T-helper 2 cell treated with Interferon-gamma antibody and Interleukin-4, amounts not matched to agents 5 μg/mL and 100 μg/mL, for 36 hours (primary cell): Measurements from ENCODE around the gene SVBP.

ENCODE experiments used
- DNase-seq: peaks from one replicate; pipeline ENCODE4 v3.0.0; 2021; ENCODE audit warnings: low spot score
- H3K27ac Mint-ChIP-seq: one replicate; pipeline ENCODE4 v1.8.0; 2021; ENCODE audit warnings: mild to moderate bottlenecking, mixed read lengths
- H3K27me3 Mint-ChIP-seq: one replicate; pipeline ENCODE4 v1.8.0; 2021; ENCODE audit warnings: low read depth, mixed read lengths
- H3K36me3 Mint-ChIP-seq: one replicate; pipeline ENCODE4 v1.8.0; 2021; ENCODE audit warnings: low read depth, mixed read lengths
- H3K4me1 Mint-ChIP-seq: one replicate; pipeline ENCODE4 v1.8.0; 2021; ENCODE audit warnings: low read depth, mixed read lengths
- H3K4me3 Mint-ChIP-seq: one replicate; pipeline ENCODE4 v1.8.0; 2022; ENCODE audit warnings: mild to moderate bottlenecking, moderate library complexity, mixed read lengths
- H3K9me3 Mint-ChIP-seq: one replicate; pipeline ENCODE4 v1.8.0; 2021; ENCODE audit warnings: mixed read lengths

SVBP gene

DNA sequence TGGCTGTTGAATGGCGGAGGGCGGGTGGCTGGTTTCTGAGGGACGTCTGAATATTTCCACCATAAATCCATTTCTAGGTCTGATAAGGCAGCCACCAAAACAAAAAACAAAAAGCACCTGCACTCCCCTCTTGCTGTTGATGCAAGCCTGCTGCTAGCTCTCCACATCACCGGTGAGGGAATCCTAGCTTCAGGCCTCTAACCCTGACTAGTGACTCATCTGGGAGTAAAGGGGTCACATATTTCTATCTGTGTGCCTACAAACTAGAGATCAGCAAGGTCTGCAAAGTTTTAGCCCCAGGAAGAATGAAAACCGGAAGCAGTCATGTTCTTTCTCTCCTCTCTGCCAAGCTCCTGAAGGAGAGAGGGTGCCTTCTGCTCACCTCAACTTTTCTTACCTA is 10.6 kb downstream of the SVBP start:
- no peak overlapping the region for H3K4me3 Mint-ChIP-seq
- peaks cover 5% of the 10 kb centered on the region for H3K27me3 Mint-ChIP-seq
- no peaks in the 10 kb centered on the region for H3K4me1 Mint-ChIP-seq
- no peaks in the 10 kb centered on the region for H3K9me3 Mint-ChIP-seq
- peaks cover 6% of the 10 kb centered on the region for H3K36me3 Mint-ChIP-seq
- H3K27ac Mint-ChIP-seq: no peak overlapping the region
- DNase-seq: no peak

DNA sequence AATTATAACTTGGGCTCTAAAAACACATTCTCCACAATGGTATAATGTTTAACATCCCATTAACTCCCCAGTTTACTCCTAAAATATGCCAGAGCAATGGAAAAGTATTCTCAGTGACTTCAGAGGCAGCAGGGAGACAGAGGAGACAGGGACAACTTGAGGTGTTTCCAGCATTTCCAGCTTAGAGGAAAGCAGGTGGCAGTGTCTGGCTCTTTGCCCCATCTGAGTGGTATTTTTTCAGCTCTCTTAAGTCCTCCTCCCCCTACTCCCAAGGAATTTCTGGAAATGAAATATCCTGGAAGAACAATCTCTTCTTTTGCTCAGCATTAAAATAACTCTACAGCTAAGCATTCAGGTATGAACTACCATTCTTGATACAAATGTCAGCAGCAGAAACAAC is 11.0 kb downstream of the SVBP start:
- H3K27ac Mint-ChIP-seq: no peak overlapping the region
- peaks cover 6% of the 10 kb centered on the region for H3K36me3 Mint-ChIP-seq
- no peaks in the 10 kb centered on the region for H3K9me3 Mint-ChIP-seq
- no peak overlapping the region for H3K4me3 Mint-ChIP-seq
- H3K4me1 Mint-ChIP-seq: no peaks in the 10 kb centered on the region
- H3K27me3 Mint-ChIP-seq: peaks cover 5% of the 10 kb centered on the region
- no peak for DNase-seq

DNA sequence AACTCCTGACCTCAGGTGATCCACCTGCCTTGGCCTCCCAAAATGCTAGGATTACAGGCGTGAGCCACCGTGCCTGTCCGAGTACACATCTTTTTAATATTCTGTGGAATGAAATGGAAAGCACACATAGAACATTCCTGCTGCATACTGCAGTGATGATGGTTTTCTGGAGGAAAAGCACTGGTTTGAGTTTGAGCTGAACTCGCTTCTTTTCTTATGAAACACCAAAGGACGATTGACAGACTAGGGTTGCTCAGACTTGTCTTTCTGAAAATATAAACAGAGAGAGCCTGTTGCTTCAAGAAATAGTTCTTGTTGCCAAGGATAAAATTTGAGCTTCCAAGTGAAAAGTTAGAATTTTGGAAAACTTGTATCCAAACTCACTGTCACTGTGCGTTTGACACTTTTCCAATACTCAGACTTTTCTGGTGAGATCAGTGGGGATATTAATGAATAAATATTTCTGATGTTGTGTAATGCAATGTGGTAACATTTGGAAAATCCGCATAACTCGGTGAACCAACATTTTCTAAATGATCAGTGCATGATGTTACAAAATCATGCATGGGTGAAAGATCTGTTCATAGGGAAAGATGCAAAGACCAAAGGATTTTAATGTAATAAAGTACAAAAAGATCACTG is 15.2 kb downstream of the SVBP start:
- Mint-ChIP-seq H3K9me3 (no peaks in the 10 kb centered on the region), H3K27ac (no peak overlapping the region), H3K27me3 (peaks cover 6% of the 10 kb centered on the region), H3K4me1 (no peaks in the 10 kb centered on the region), H3K36me3 (peaks cover 6% of the 10 kb centered on the region), H3K4me3 (no peak overlapping the region)
- DNase-seq: no peak

DNA sequence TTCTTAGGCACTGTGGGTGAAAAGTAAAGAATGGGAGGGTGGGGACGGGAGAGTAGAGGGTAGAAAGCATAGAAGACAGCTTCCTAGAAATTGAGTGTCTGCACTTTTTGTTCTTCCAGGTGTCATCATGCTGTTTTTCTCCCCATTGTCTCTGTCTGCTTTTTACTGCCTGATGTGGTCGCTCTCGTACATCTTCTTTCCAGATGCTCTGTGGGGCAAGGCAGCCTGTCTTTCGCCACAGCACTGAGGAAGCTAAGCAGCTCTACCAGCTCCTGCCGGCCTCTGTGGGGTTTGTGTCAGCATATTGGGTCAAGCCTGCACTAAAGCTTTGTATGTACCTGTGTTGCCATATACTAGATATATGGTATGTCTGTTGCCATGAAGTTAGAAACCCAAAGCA is 19.2 kb downstream of the SVBP start:
- H3K4me3 Mint-ChIP-seq: no peak overlapping the region
- no peak overlapping the region for H3K27ac Mint-ChIP-seq
- no peaks in the 10 kb centered on the region for H3K36me3 Mint-ChIP-seq
- no peaks in the 10 kb centered on the region for H3K9me3 Mint-ChIP-seq
- no peak for DNase-seq
- H3K4me1 Mint-ChIP-seq: no peaks in the 10 kb centered on the region
- H3K27me3 Mint-ChIP-seq: peaks cover 11% of the 10 kb centered on the region

DNA sequence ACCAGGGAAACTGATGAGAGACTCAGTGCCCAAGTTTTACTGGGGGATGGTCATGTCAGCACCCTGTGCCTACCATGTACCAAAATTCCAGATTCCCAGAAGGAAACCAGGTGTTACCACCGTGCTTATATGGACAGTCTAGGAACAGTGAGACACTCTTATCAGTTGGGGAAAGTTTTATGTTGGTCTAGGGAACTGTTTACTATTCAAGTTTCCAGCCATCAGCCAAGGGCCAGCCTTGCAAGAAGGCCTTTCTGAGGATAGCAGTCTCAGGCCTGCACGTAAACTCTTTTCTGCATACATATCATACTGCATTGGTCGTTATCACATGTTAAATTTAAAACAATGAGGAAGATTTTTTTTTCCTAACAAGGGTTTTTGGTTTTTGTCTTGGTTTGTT is 19.8 kb downstream of the SVBP start:
- no peaks in the 10 kb centered on the region for H3K9me3 Mint-ChIP-seq
- H3K4me3 Mint-ChIP-seq: no peak overlapping the region
- H3K27ac Mint-ChIP-seq: no peak overlapping the region
- peaks cover 11% of the 10 kb centered on the region for H3K27me3 Mint-ChIP-seq
- no peak for DNase-seq
- H3K36me3 Mint-ChIP-seq: no peaks in the 10 kb centered on the region
- no peaks in the 10 kb centered on the region for H3K4me1 Mint-ChIP-seq

DNA sequence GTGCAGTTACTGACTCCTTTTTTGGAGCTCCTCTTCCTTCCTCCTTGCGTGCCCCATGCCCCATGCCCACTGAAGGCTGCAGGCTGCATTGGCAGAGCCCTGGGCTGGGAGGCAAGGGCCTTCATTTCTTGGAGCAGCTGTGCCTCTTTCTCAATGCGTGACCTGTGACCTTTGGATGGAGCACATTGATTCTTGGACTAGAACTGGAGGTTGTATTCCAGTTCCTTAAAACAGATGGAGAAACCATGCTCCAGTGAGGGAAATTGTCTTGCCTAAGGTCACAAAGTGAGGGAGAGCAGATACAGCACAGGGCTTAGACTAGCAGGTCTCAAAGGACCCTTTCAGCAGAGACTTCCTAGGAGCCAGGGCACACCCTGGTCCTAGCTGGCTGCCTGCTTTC is 23.4 kb downstream of the SVBP start:
- Mint-ChIP-seq H3K4me1 (no peaks in the 10 kb centered on the region), H3K9me3 (no peaks in the 10 kb centered on the region), H3K27ac (no peak overlapping the region), H3K36me3 (no peaks in the 10 kb centered on the region), H3K27me3 (peaks cover 6% of the 10 kb centered on the region), H3K4me3 (no peak overlapping the region)
- DNase-seq: no peak

DNA sequence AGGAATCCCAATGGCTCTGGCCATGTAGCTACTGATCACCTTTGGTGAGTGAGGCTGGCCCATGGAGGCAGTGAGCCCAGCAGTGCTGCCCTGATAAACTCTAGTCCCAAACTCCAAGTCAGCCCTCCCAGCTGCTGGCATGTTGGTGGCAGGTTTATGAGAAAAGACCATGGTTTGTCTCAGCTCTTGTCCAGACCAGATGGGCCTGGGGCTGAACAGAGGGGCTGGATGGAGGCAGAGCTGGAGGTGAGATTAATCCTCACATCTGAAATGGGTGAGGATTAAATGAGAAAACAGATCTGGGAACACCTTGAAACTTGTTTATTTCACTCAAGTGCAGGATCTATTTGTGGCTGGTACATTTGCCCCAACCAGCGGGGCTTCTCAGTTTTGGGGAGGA is 29.2 kb downstream of the SVBP start:
- Mint-ChIP-seq H3K27ac (no peak overlapping the region), H3K4me1 (peaks cover 10% of the 10 kb centered on the region), H3K36me3 (peaks cover 4% of the 10 kb centered on the region), H3K4me3 (no peak overlapping the region), H3K9me3 (no peaks in the 10 kb centered on the region), H3K27me3 (no peaks in the 10 kb centered on the region)
- DNase-seq: no peak

DNA sequence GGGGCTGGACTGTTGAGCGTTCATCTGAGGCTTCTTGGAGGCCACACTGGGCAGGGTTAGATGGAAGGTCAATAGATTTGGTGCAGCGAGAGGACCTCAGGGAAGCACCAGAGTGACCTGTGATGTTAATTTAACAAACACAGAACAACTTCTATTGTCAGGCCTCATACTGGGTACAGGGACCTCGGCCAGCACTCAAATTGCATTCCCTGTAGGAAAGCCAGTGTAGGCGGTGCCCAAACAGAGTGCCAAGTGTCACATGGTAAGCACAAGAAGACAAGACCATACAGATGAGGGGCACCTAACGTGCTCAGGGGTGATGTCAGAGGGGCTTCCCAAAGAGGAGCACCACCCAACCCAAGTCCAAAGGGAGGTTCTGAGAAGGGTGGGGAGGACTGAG is 31.1 kb downstream of the SVBP start:
- Mint-ChIP-seq H3K4me1 (peaks cover 10% of the 10 kb centered on the region), H3K36me3 (peaks cover 9% of the 10 kb centered on the region), H3K9me3 (no peaks in the 10 kb centered on the region), H3K27ac (peak overlapping the region; percentile 70), H3K27me3 (no peaks in the 10 kb centered on the region), H3K4me3 (peak overlapping the region; percentile 66)
- DNase-seq: no peak

DNA sequence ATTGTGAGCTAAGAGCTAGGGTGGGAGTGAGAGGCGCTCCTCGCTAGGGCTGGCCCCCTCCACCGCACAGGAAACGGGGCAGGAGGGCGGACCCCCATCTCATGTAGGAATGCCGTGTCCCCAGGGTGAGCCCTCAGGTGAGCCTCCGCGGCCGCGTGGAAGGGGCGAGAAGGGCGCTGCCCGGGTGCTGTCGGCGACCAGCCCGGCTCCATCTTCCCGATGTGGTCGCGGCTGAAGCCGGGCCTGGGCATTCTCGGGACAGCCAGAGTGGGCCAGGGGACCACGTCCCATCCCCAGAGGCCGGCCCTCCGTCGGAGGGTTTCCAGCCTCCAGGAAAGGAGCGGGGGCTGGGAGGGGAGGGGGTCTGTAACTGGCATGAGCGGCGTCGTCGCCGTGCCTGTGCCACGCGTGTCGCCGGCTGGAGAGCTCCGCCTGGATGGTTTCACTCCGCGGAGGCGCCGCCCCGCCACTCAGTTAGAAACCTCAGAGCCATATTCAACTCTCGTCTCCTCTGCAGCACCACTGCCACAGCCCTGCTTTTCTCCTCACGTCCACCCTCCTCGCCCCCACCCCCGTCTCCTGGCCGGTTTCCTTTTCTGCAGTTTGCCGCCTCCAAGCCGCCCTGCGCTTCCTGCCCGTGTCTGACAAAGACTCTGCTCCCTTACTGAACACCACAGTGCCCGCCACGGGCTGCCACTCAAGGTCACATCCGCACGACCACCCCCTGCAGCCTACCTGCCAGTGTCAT is 32.1 kb downstream of the SVBP start, which contains the start of gene TMEM269:
Gene TMEM269, plus strand, starts transcription at position 46 of the 748 bp plus-strand sequence. CDS start 4,903 bp downstream, outside the sequence.
- peak within 1 kb of the TSS; percentile 70 for H3K27ac Mint-ChIP-seq
- no peaks in the 10 kb centered on the region for H3K27me3 Mint-ChIP-seq
- no peaks in the 10 kb centered on the region for H3K9me3 Mint-ChIP-seq
- H3K4me1 Mint-ChIP-seq: peaks cover 18% of the 10 kb centered on the region
- DNase-seq: peak; percentile 41
- H3K36me3 Mint-ChIP-seq: peaks cover 16% of the 10 kb centered on the region
- H3K4me3 Mint-ChIP-seq: peak within 1 kb of the TSS; percentile 66

DNA sequence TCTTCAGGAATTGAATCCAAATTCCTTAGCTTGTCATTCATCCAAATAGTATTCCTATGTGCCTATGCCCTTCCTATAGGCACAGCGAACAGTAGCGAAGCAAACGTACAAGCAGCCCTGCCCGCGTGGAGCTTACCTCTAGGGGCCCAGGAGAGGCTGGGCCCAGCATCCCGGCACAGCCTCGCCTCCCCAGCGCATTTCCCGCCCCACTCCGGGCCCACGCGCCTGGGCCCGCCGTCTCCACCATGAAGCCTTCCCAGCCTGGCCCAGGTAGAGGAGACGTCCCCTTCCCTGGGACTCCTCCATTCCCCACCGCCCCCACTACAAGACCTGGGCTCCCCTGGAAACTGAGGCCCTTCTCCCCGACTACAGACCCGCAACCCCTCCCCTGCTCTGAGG is 32.7 kb downstream of the SVBP start:
- Mint-ChIP-seq H3K4me1 (peaks cover 24% of the 10 kb centered on the region), H3K9me3 (no peaks in the 10 kb centered on the region), H3K4me3 (no peak overlapping the region), H3K27ac (no peak overlapping the region), H3K27me3 (no peaks in the 10 kb centered on the region), H3K36me3 (peaks cover 17% of the 10 kb centered on the region)
- DNase-seq: no peak

DNA sequence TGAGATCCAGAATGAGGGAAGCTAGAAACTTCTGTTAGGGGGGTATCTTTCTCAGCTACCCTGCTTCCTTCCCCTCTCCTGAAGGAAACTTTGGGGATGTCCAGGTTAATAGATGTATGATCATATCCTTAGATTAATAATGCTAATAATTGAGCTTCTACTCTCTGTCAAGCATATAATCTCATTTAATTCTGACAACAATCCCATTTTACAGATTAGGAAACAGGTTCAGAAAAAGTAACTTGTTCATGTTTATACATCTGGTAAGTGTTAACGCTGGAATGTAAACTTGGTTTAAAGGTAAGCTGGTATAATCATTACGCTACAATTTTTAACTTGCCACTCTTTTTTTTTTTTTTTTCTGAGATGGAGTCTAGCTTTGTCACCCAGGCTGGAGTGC is 34.1 kb downstream of the SVBP start:
- Mint-ChIP-seq H3K27me3 (no peaks in the 10 kb centered on the region), H3K4me1 (peaks cover 34% of the 10 kb centered on the region), H3K36me3 (peaks cover 27% of the 10 kb centered on the region), H3K9me3 (no peaks in the 10 kb centered on the region), H3K27ac (no peak overlapping the region), H3K4me3 (no peak overlapping the region)
- DNase-seq: no peak

DNA sequence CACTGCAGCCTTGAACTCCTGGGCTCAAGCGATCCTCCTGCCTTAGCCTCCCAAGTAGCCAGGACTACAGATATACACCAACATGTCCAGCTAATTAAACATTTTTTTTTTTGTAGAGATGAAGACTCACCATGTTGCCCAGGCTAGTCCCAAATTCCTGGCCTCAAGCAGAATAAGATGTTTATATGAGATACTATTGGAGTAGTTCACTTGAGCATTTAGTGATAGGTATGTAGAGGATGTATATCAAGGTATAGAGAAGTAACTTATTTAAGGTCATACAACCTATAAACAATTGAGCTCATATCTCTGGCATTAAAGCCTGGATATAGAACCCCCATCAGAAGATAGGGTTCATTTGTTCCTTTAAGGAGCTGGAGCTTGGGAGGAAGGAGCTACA is 37.0 kb downstream of the SVBP start:
- H3K9me3 Mint-ChIP-seq: no peaks in the 10 kb centered on the region
- peaks cover 28% of the 10 kb centered on the region for H3K4me1 Mint-ChIP-seq
- H3K36me3 Mint-ChIP-seq: peaks cover 40% of the 10 kb centered on the region
- no peak overlapping the region for H3K27ac Mint-ChIP-seq
- no peak for DNase-seq
- H3K4me3 Mint-ChIP-seq: no peak overlapping the region
- no peaks in the 10 kb centered on the region for H3K27me3 Mint-ChIP-seq

DNA sequence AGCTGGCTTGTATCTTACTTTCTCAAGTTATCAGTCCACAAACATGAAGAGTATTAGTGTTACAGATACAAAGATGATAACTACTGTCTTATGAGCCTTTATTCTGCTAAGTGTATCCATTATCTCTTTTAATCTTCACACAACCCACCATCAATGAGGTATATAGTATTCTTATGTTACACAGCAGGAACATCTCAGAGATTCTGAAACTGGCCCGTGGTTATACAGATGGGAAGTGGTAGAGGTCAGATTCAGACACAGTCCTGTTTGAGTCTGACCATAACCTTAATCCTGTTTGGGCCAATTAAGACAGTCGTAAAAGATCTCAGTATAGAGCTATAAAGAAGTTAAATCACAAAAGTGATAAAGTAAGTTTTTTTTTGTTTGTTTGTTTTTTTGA is 37.5 kb downstream of the SVBP start:
- Mint-ChIP-seq H3K36me3 (peaks cover 45% of the 10 kb centered on the region), H3K4me3 (no peak overlapping the region), H3K27me3 (no peaks in the 10 kb centered on the region), H3K4me1 (peaks cover 28% of the 10 kb centered on the region), H3K27ac (no peak overlapping the region), H3K9me3 (no peaks in the 10 kb centered on the region)
- peak; percentile 39 for DNase-seq

DNA sequence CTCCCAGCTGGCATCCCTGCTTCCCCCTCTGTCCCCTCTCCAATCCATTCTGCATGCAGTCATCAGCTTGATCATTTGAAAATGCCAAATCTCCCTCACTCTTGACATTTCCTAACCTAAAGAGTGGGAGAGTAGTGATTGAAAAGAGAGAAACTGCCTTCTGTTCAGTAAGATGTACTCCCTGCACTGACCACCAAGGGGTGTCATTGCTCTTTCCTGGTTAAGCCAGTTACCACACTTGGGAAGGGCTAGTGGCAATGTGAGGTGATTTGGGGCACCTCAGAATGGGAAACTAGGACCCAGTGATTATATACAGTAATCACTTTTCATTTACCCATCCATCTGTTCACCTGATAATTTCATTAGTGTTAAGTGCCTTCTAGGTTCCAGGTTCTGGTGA is 39.3 kb downstream of the SVBP start:
- no peaks in the 10 kb centered on the region for H3K9me3 Mint-ChIP-seq
- no peak overlapping the region for H3K4me3 Mint-ChIP-seq
- H3K36me3 Mint-ChIP-seq: peaks cover 54% of the 10 kb centered on the region
- H3K4me1 Mint-ChIP-seq: peaks cover 33% of the 10 kb centered on the region
- H3K27me3 Mint-ChIP-seq: no peaks in the 10 kb centered on the region
- no peak overlapping the region for H3K27ac Mint-ChIP-seq
- DNase-seq: peak; percentile 21
